Cardiac muscle cell (in vitro differentiated cells and primary cell): ENCODE measurements around the gene DAB2IP. TPM values are rescaled to one million over a fixed set of nuclear protein-coding genes. Genes with fewer than 3 reads are reported as not detected.

Source experiments
- DNase-seq, 2 donors: peaks; one replicate each; pipeline versions ENCODE4 v3.0.0 to v3.0.0-alpha.2; 2010 to 2017; ENCODE audit warnings: low read depth in 1 of 2, low spot score in 1 of 2
- H3K27ac ChIP-seq: fragments of 200-600 bp; sonication (generic); 2 replicates; pipeline ENCODE4 v1.5.1; 2016
- H3K27me3 ChIP-seq: fragments of 200-600 bp; sonication (generic); 2 replicates; pipeline ENCODE4 v1.6.0; 2016; ENCODE audit warnings: control low read depth
- H3K36me3 ChIP-seq: fragments of 200-600 bp; sonication (generic); 2 replicates; pipeline ENCODE4 v1.5.1; 2016; ENCODE audit warnings: control low read depth
- H3K4me1 ChIP-seq: fragments of 200-600 bp; sonication (generic); 2 replicates; pipeline ENCODE4 v1.8.1; 2017; ENCODE audit warnings: low read depth, mild to moderate bottlenecking, mixed run types
- H3K4me3 ChIP-seq: fragments of 200-600 bp; sonication (generic); 2 replicates; pipeline ENCODE4 v1.5.1; 2016; ENCODE audit warnings: mild to moderate bottlenecking
- H3K9me3 ChIP-seq: fragments of 200-600 bp; sonication (generic); 2 replicates; pipeline ENCODE4 v1.5.1; 2017; ENCODE audit warnings: low read depth, mild to moderate bottlenecking, control low read depth
- CTCF ChIP-seq: IDR thresholded peaks from 2 replicates; pipeline ENCODE4 v1.5.1; 2012; ENCODE audit warnings: low read depth, mild to moderate bottlenecking, low read length
- polyA plus RNA-seq: library from polyadenylated mRNA; unstranded; fragments of >200 nt; fragmentation: Nextera tagmentation; extraction: Ambion mirVana; gene quantifications from 2 replicates; pipeline ENCODE4 v1.2.1, GENCODE V29; 2016
- total RNA-seq: library from RNA; depleted of rRNA; stranded (reverse); fragments of >200 nt; gene quantifications from 2 replicates; pipeline ENCODE4 v1.2.3, GENCODE V29; 2016

DAB2IP gene
- total and polyA plus RNA-seq, 2 experiments from 2014 or later: 25.7 to 105 TPM

- H3K4me1 ChIP-seq: peaks cover 3% of the 10 kb centered on the region
- H3K27ac ChIP-seq: no peak overlapping the region
- H3K4me3 ChIP-seq: no peak overlapping the region
- peak; percentile 30 to 57 for DNase-seq
- no peaks in the 10 kb centered on the region for H3K27me3 ChIP-seq
- TF ChIP-seq CTCF: peak; percentile 76
- H3K36me3 ChIP-seq: peaks cover 9% of the 10 kb centered on the region
- no peaks in the 10 kb centered on the region for H3K9me3 ChIP-seq
Measured at GRCh38 chr9:121684381-121685145, 33.1 kb downstream of the DAB2IP start.

- no peaks in the 10 kb centered on the region for H3K9me3 ChIP-seq
- H3K4me3 ChIP-seq: no peak overlapping the region
- no peaks in the 10 kb centered on the region for H3K27me3 ChIP-seq
- peaks cover 9% of the 10 kb centered on the region for H3K36me3 ChIP-seq
- H3K4me1 ChIP-seq: peaks cover 3% of the 10 kb centered on the region
- no peak for TF ChIP-seq CTCF
- H3K27ac ChIP-seq: no peak overlapping the region
- DNase-seq: no peak
Measured at GRCh38 chr9:121685146-121685794, 33.8 kb downstream of the DAB2IP start.

GRCh38 chr9:121685795-121686377 lies 34.5 kb downstream of the DAB2IP start:
- H3K27ac ChIP-seq: no peak overlapping the region
- H3K27me3 ChIP-seq: no peaks in the 10 kb centered on the region
- peaks cover 3% of the 10 kb centered on the region for H3K4me1 ChIP-seq
- no peak for DNase-seq
- no peak for TF ChIP-seq CTCF
- H3K36me3 ChIP-seq: peaks cover 9% of the 10 kb centered on the region
- no peaks in the 10 kb centered on the region for H3K9me3 ChIP-seq
- H3K4me3 ChIP-seq: no peak overlapping the region

- H3K9me3 ChIP-seq: no peaks in the 10 kb centered on the region
- no peak overlapping the region for H3K4me3 ChIP-seq
- peak; percentile 73 to 77 for DNase-seq
- no peaks in the 10 kb centered on the region for H3K36me3 ChIP-seq
- no peak overlapping the region for H3K27ac ChIP-seq
- H3K27me3 ChIP-seq: no peaks in the 10 kb centered on the region
- H3K4me1 ChIP-seq: peaks cover 10% of the 10 kb centered on the region
- peak; percentile 95 for TF ChIP-seq CTCF
Measured at GRCh38 chr9:121686930-121687541, 35.6 kb downstream of the DAB2IP start.

- H3K27ac ChIP-seq: no peak overlapping the region
- DNase-seq: no peak
- TF ChIP-seq CTCF: no peak
- peaks cover 13% of the 10 kb centered on the region for H3K4me1 ChIP-seq
- no peaks in the 10 kb centered on the region for H3K27me3 ChIP-seq
- H3K9me3 ChIP-seq: no peaks in the 10 kb centered on the region
- no peak overlapping the region for H3K4me3 ChIP-seq
- H3K36me3 ChIP-seq: no peaks in the 10 kb centered on the region
Measured at GRCh38 chr9:121688146-121688680, 36.8 kb downstream of the DAB2IP start.
